ENCODE measurements around the gene SRGAP1. TPM values are rescaled to one million over a fixed set of nuclear protein-coding genes. Genes with fewer than 3 reads are reported as not detected.

The SRGAP1 gene
- total and polyA plus RNA-seq, 2 of the 4 experiments (the other 2 are of a cell fraction), result 10.0 to 10.2 TPM

DNA sequence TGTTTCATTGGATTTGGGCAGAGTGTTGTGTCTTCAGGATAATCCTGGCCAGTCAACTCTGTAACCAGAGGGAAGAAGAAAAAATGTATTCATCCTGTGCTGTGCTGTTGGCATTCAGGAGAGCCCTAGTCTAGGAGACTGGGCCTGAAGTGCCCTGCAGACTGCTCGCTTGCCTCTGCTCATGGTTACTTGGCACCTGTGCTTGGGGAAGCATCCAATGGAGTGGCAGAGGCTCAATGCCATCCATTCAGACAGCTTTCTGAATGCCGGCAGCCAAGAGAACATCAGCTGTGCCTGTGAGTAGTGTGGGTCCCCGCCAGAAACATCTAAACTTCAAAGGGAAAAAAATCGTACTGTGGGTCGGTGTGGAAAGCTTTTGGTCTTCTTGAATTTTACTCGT, 124.2 kb downstream of the SRGAP1 start:
- H3K36me3 ChIP-seq (ENCODE audit: control insufficient read depth, insufficient read depth, low read length), result peaks cover 3% of the 10 kb centered on the region; the same call in 1 of the 2 replicates

More for the DNA sequence above, 124.2 kb downstream of the SRGAP1 start:
- Histone ChIP-seq H3K14ac (replicated peaks; ENCODE audit: low read depth, low read length) (peak overlapping the region; percentile 61), H4K20me1 (ENCODE audit: insufficient read depth, low read length) (peaks cover 17% of the 10 kb centered on the region; the same call in 1 of the 2 replicates), H3K4me1 (ENCODE audit: control insufficient read depth, insufficient read depth, low read length) (peaks cover 15% of the 10 kb centered on the region), H2BK15ac (ENCODE audit: low read depth, low read length) (peak overlapping the region; percentile 47; the same call in 1 of the 3 replicates), H2AK5ac (ENCODE audit: low read depth, low read length) (peak overlapping the region; percentile 89), H3K27me3 (ENCODE audit: control insufficient read depth, insufficient read depth, low read length) (no peaks in the 10 kb centered on the region), H4K5ac (ENCODE audit: low read depth, low read length) (peak overlapping the region; percentile 38), H3K23ac (ENCODE audit: low read depth, low read length) (peak overlapping the region; percentile 86), H3K4me2 (ENCODE audit: low read depth, low read length) (no peak overlapping the region), H3K79me1 (ENCODE audit: low read depth in 1 of 2, low read length in 2 of 2) (peaks cover 23 to 66% of the 10 kb centered on the region in 2 experiments), H3K4me3 (ENCODE audit: insufficient read depth, low read depth, low read length) (no peak overlapping the region), H3K56ac (ENCODE audit: extremely low read depth, insufficient read depth, low read length) (no peak overlapping the region), H3K9ac (ENCODE audit: low read depth, low read length) (no peak overlapping the region), H2BK120ac (ENCODE audit: low read depth, low read length) (peak overlapping the region; percentile 59), H2AFZ (replicated peaks; ENCODE audit: low read length, poor library complexity) (no peak overlapping the region), H2AK9ac (replicated peaks; ENCODE audit: low read depth, low read length, poor library complexity) (no peak overlapping the region), H3K4ac (ENCODE audit: low read depth, low read length) (peak overlapping the region; percentile 34), H4K8ac (ENCODE audit: low read depth in 2 of 2, low read length in 2 of 2) (peak overlapping the region in 1 of 2 experiments; percentile 65; a peak in 2 of 4 replicates), H2BK20ac (ENCODE audit: low read depth, low read length) (peak overlapping the region; percentile 16; the same call in 1 of the 2 replicates), H3K27ac (ENCODE audit: insufficient read depth, low read length) (peak overlapping the region; percentile 53; the same call in 1 of the 2 replicates), H4K91ac (ENCODE audit: insufficient read depth, low read depth, low read length) (peak overlapping the region; percentile 75; the same call in 1 of the 2 replicates), H3K9me1 (ENCODE audit: insufficient read depth, low read length) (peaks cover 16% of the 10 kb centered on the region), H2BK5ac (ENCODE audit: low read depth, low read length, poor library complexity, severe bottlenecking) (peak overlapping the region; percentile 40), H3K18ac (ENCODE audit: low read depth, low read length) (peak overlapping the region; percentile 76; the same call in 1 of the 2 replicates), H3K9me3 (ENCODE audit: control insufficient read depth, insufficient read depth, low read length) (no peaks in the 10 kb centered on the region)
- BruUV-seq (replicated peaks), result no TSS peak
- CTCF ChIA-PET, result interaction anchor here (0.5 kb wide), 1 partner anchor 1051 kb away, joined by 6 read pairs; no protein-coding TSS in a partner anchor
- in situ Hi-C loops (cut with MboI; ENCODE audit: low sequenced_read_pairs), result no loop called here
- ATAC-seq (ENCODE audit: low read depth) (no peak), DNase-seq (no peak)
- dilution Hi-C loops (cut with HindIII; ENCODE audit: low sequenced_read_pairs, unreplicated experiment), result no loop called here
- POLR2A ChIA-PET (ENCODE audit: unreplicated experiment), result no interaction called here
- intact Hi-C loops (cut with micrococcal nuclease), result no loop called here
- TF ChIP-seq BHLHE40 (IDR thresholded peaks at IDR 0.05; ENCODE audit: low read depth, low read length) (no peak), MXI1 (IDR thresholded peaks at IDR 0.05; ENCODE audit: borderline replicate concordance, low read depth, low read length) (no peak), CEBPB (IDR thresholded peaks at IDR 0.05; ENCODE audit: low read depth, low read length) (no peak), RFX5 (IDR thresholded peaks at IDR 0.05; ENCODE audit: low read depth, low read length) (no peak), NFE2L2 (IDR thresholded peaks at IDR 0.05; ENCODE audit: low read depth, low read length) (no peak), SMC3 (IDR thresholded peaks at IDR 0.05; ENCODE audit: low read depth, low read length) (no peak), CHD1 (IDR thresholded peaks at IDR 0.05; ENCODE audit: low read depth, low read length) (no peak), MAZ (IDR thresholded peaks at IDR 0.05; ENCODE audit: borderline replicate concordance, low read depth, low read length) (no peak)
- WGBS, 2 experiments (ENCODE audit: extremely low coverage in 2 of 2, insufficient read length in 1 of 2), result 70% methylated on average over 2 of the region's 6 CpGs; no CpG with 5 or more reads in 1 of the 2 experiments
